Type B pancreatic cell (in vitro differentiated cells): ENCODE measurements around the gene IGHMBP2. TPM values are rescaled to one million over a fixed set of nuclear protein-coding genes. Genes with fewer than 3 reads are reported as not detected.

Experiments
- DNase-seq: peaks from one replicate; pipeline ENCODE4 v3.0.0; 2021; ENCODE audit warnings: mixed read lengths; ENCODE audit not compliant: unreplicated experiment; ENCODE audit errors: extremely low spot score
- H3K27ac Mint-ChIP-seq: 2 replicates; pipeline ENCODE4 v1.8.0; 2021; ENCODE audit warnings: mild to moderate bottlenecking, mixed read lengths
- H3K27me3 Mint-ChIP-seq: 2 replicates; pipeline ENCODE4 v1.8.0; 2021; ENCODE audit warnings: mixed read lengths
- H3K36me3 Mint-ChIP-seq: 2 replicates; pipeline ENCODE4 v1.8.0; 2021; ENCODE audit warnings: mixed read lengths
- H3K4me1 Mint-ChIP-seq: one replicate; pipeline ENCODE4 v1.8.0; 2021; ENCODE audit warnings: mixed read lengths; ENCODE audit not compliant: unreplicated experiment
- H3K4me3 Mint-ChIP-seq: 2 replicates; pipeline ENCODE4 v1.8.0; 2021; ENCODE audit warnings: mild to moderate bottlenecking, mixed read lengths
- H3K9me3 Mint-ChIP-seq: 2 replicates; pipeline ENCODE4 v1.8.0; 2021; ENCODE audit warnings: mixed read lengths
- CTCF ChIP-seq: fragments of 200-600 bp; sonication (generic); conservative IDR thresholded peaks from 2 replicates; pipeline ENCODE4 v1.5.0; 2021; ENCODE audit warnings: antibody characterized with exemption, mild to moderate bottlenecking
- total RNA-seq: library from RNA; stranded (reverse); gene quantifications from 2 replicates; pipeline ENCODE4 v1.2.1, GENCODE V29; 2021; ENCODE audit warnings: low replicate concordance

Gene IGHMBP2
- total RNA-seq, 1 donor from 2014 or later, result 28.8 TPM

- no peaks in the 10 kb centered on the region for H3K27me3 Mint-ChIP-seq
- no peak for DNase-seq
- no peak for TF ChIP-seq CTCF
- H3K27ac Mint-ChIP-seq, result no peak overlapping the region
- H3K4me3 Mint-ChIP-seq, result no peak overlapping the region
- H3K9me3 Mint-ChIP-seq, result no peaks in the 10 kb centered on the region
- H3K36me3 Mint-ChIP-seq, result no peaks in the 10 kb centered on the region
- no peaks in the 10 kb centered on the region for H3K4me1 Mint-ChIP-seq
Measured at GRCh38 chr11:68959465-68960293, 56.0 kb downstream of the IGHMBP2 start.

GRCh38 chr11:68960294-68961071, 56.8 kb downstream of the IGHMBP2 start:
- Mint-ChIP-seq H3K4me3 (no peak overlapping the region), H3K27me3 (no peaks in the 10 kb centered on the region), H3K4me1 (no peaks in the 10 kb centered on the region), H3K9me3 (no peaks in the 10 kb centered on the region), H3K36me3 (no peaks in the 10 kb centered on the region), H3K27ac (no peak overlapping the region)
- no peak for TF ChIP-seq CTCF
- no peak for DNase-seq

- no peak overlapping the region for H3K4me3 Mint-ChIP-seq
- DNase-seq, result no peak
- no peaks in the 10 kb centered on the region for H3K9me3 Mint-ChIP-seq
- H3K27me3 Mint-ChIP-seq, result no peaks in the 10 kb centered on the region
- no peak for TF ChIP-seq CTCF
- no peaks in the 10 kb centered on the region for H3K36me3 Mint-ChIP-seq
- no peaks in the 10 kb centered on the region for H3K4me1 Mint-ChIP-seq
- no peak overlapping the region for H3K27ac Mint-ChIP-seq
Measured at GRCh38 chr11:68961245-68961644, 57.6 kb downstream of the IGHMBP2 start.

- no peak for DNase-seq
- no peak for TF ChIP-seq CTCF
- no peaks in the 10 kb centered on the region for H3K27me3 Mint-ChIP-seq
- no peaks in the 10 kb centered on the region for H3K36me3 Mint-ChIP-seq
- no peak overlapping the region for H3K27ac Mint-ChIP-seq
- no peak overlapping the region for H3K4me3 Mint-ChIP-seq
- H3K4me1 Mint-ChIP-seq, result no peaks in the 10 kb centered on the region
- no peaks in the 10 kb centered on the region for H3K9me3 Mint-ChIP-seq
Measured at GRCh38 chr11:68962527-68963250, 59.0 kb downstream of the IGHMBP2 start.

- H3K9me3 Mint-ChIP-seq, result no peaks in the 10 kb centered on the region
- H3K4me3 Mint-ChIP-seq, result no peak overlapping the region
- no peaks in the 10 kb centered on the region for H3K36me3 Mint-ChIP-seq
- no peak for TF ChIP-seq CTCF
- no peak for DNase-seq
- H3K27me3 Mint-ChIP-seq, result no peaks in the 10 kb centered on the region
- no peak overlapping the region for H3K27ac Mint-ChIP-seq
- no peaks in the 10 kb centered on the region for H3K4me1 Mint-ChIP-seq
Measured at GRCh38 chr11:68963779-68964178, 60.1 kb downstream of the IGHMBP2 start.
